Measurements from ENCODE around the gene G6PC1.
A peak's percentile ranks its signal among the peaks of the same experiment; 100 is the strongest.
"Not testable (repeated sequence)": the region's sequence is repeated elsewhere in the genome, so short reads cannot be mapped to it uniquely, and the experiment has no call there.

Gene G6PC1

GRCh38 chr17:42916388-42917235 lies 16.0 kb downstream of the G6PC1 start:
- not testable (repeated sequence) for H2BK5ac ChIP-seq (ENCODE audit: low read depth, low read length, poor library complexity); H2BK12ac ChIP-seq (ENCODE audit: low read length); H3K18ac ChIP-seq (ENCODE audit: low read length); H3K36me3 ChIP-seq (ENCODE audit: control insufficient read depth in 1 of 2, insufficient read depth in 2 of 2, low read length in 2 of 2); DNase-seq; H2AFZ ChIP-seq (ENCODE audit: insufficient read depth, low read length, poor library complexity); H3K27me3 ChIP-seq (ENCODE audit: insufficient read depth, low read length); H2BK120ac ChIP-seq (ENCODE audit: insufficient read depth, low read length, poor library complexity); H4K91ac ChIP-seq (ENCODE audit: low read depth, low read length); H2AK5ac ChIP-seq (ENCODE audit: low read length); H3K14ac ChIP-seq (ENCODE audit: low read length); H3K4me3 ChIP-seq (ENCODE audit: low read depth, low read length); H3K4ac ChIP-seq (ENCODE audit: low read depth, low read length); H3K4me1 ChIP-seq (ENCODE audit: control insufficient read depth in 1 of 2, insufficient read depth in 2 of 2, low read length in 2 of 2); H3K27ac ChIP-seq (ENCODE audit: low read depth, low read length); H3K9ac ChIP-seq (ENCODE audit: low read length); H4K8ac ChIP-seq (ENCODE audit: low read depth, low read length); H3K79me2 ChIP-seq (ENCODE audit: control insufficient read depth, insufficient read depth, low read length, poor library complexity); H3K9me3 ChIP-seq (ENCODE audit: insufficient read depth, low read depth, low read length); H3K4me2 ChIP-seq (ENCODE audit: low read length); H3K23ac ChIP-seq (ENCODE audit: low read length); H3K79me1 ChIP-seq (ENCODE audit: low read length); H4K12ac ChIP-seq (ENCODE audit: low read depth, low read length)
- WGBS (ENCODE audit: extremely low coverage, insufficient coverage, insufficient read length), result no CpG with 5 or more reads among the region's 4 CpGs

- H3K9ac ChIP-seq (ENCODE audit: low read length), result no peak overlapping the region
- H4K8ac ChIP-seq (ENCODE audit: low read depth, low read length), result no peak overlapping the region
- H3K36me3 ChIP-seq (ENCODE audit: control insufficient read depth in 1 of 2, insufficient read depth in 2 of 2, low read length in 2 of 2), result no peaks in the 10 kb centered on the region
- no peaks in the 10 kb centered on the region for H3K79me2 ChIP-seq (ENCODE audit: control insufficient read depth, insufficient read depth, low read length, poor library complexity)
- no peak overlapping the region for H3K27ac ChIP-seq (ENCODE audit: low read depth, low read length)
- no peak overlapping the region for H3K18ac ChIP-seq (ENCODE audit: low read length)
- H3K9me3 ChIP-seq (ENCODE audit: insufficient read depth, low read depth, low read length), result no peaks in the 10 kb centered on the region
- no CpG with 5 or more reads among the region's 8 CpGs for WGBS (ENCODE audit: extremely low coverage, insufficient coverage, insufficient read length)
- H3K27me3 ChIP-seq (ENCODE audit: insufficient read depth, low read length), result no peaks in the 10 kb centered on the region
- H3K4me2 ChIP-seq (ENCODE audit: low read length), result no peak overlapping the region
- no peak overlapping the region for H2AK5ac ChIP-seq (ENCODE audit: low read length)
- H3K23ac ChIP-seq (ENCODE audit: low read length), result no peak overlapping the region
- H3K14ac ChIP-seq (ENCODE audit: low read length), result no peak overlapping the region
- DNase-seq, result peak in 1 of 2 donors; percentile 24
- no peak overlapping the region for H4K12ac ChIP-seq (ENCODE audit: low read depth, low read length)
- H2AFZ ChIP-seq (ENCODE audit: insufficient read depth, low read length, poor library complexity), result no peak overlapping the region
- H3K79me1 ChIP-seq (ENCODE audit: low read length), result no peaks in the 10 kb centered on the region
- H4K91ac ChIP-seq (ENCODE audit: low read depth, low read length), result no peak overlapping the region
- no peak overlapping the region for H3K4me3 ChIP-seq (ENCODE audit: low read depth, low read length)
- no peaks in the 10 kb centered on the region for H3K4me1 ChIP-seq (ENCODE audit: control insufficient read depth in 1 of 2, insufficient read depth in 2 of 2, low read length in 2 of 2)
- H2BK12ac ChIP-seq (ENCODE audit: low read length), result no peak overlapping the region
- no peak overlapping the region for H2BK5ac ChIP-seq (ENCODE audit: low read depth, low read length, poor library complexity)
- no peak overlapping the region for H2BK120ac ChIP-seq (ENCODE audit: insufficient read depth, low read length, poor library complexity)
- no peak overlapping the region for H3K4ac ChIP-seq (ENCODE audit: low read depth, low read length)
Observed at GRCh38 chr17:42917236-42917603, 16.6 kb downstream of the G6PC1 start.

GRCh38 chr17:42918902-42919521 lies 18.4 kb downstream of the G6PC1 start:
- no peak overlapping the region for H3K27ac ChIP-seq (ENCODE audit: low read depth, low read length)
- no peak overlapping the region for H3K4ac ChIP-seq (ENCODE audit: low read depth, low read length)
- H2AFZ ChIP-seq (ENCODE audit: insufficient read depth, low read length, poor library complexity), result no peak overlapping the region
- WGBS (ENCODE audit: extremely low coverage, insufficient coverage, insufficient read length), result no CpG with 5 or more reads among the region's 3 CpGs
- no peak overlapping the region for H2AK5ac ChIP-seq (ENCODE audit: low read length)
- no peak overlapping the region for H2BK5ac ChIP-seq (ENCODE audit: low read depth, low read length, poor library complexity)
- DNase-seq, result no peak
- no peak overlapping the region for H3K23ac ChIP-seq (ENCODE audit: low read length)
- H2BK120ac ChIP-seq (ENCODE audit: insufficient read depth, low read length, poor library complexity), result no peak overlapping the region
- H3K4me2 ChIP-seq (ENCODE audit: low read length), result no peak overlapping the region
- no peaks in the 10 kb centered on the region for H3K9me3 ChIP-seq (ENCODE audit: insufficient read depth, low read depth, low read length)
- H3K4me3 ChIP-seq (ENCODE audit: low read depth, low read length), result no peak overlapping the region
- no peak overlapping the region for H2BK12ac ChIP-seq (ENCODE audit: low read length)
- no peaks in the 10 kb centered on the region for H3K4me1 ChIP-seq (ENCODE audit: control insufficient read depth in 1 of 2, insufficient read depth in 2 of 2, low read length in 2 of 2)
- no peak overlapping the region for H4K91ac ChIP-seq (ENCODE audit: low read depth, low read length)
- no peaks in the 10 kb centered on the region for H3K79me1 ChIP-seq (ENCODE audit: low read length)
- H3K18ac ChIP-seq (ENCODE audit: low read length), result no peak overlapping the region
- H3K14ac ChIP-seq (ENCODE audit: low read length), result no peak overlapping the region
- H3K9ac ChIP-seq (ENCODE audit: low read length), result no peak overlapping the region
- no peak overlapping the region for H4K12ac ChIP-seq (ENCODE audit: low read depth, low read length)
- no peaks in the 10 kb centered on the region for H3K79me2 ChIP-seq (ENCODE audit: control insufficient read depth, insufficient read depth, low read length, poor library complexity)
- no peak overlapping the region for H4K8ac ChIP-seq (ENCODE audit: low read depth, low read length)
- no peaks in the 10 kb centered on the region for H3K27me3 ChIP-seq (ENCODE audit: insufficient read depth, low read length)
- H3K36me3 ChIP-seq (ENCODE audit: control insufficient read depth in 1 of 2, insufficient read depth in 2 of 2, low read length in 2 of 2), result no peaks in the 10 kb centered on the region

GRCh38 chr17:42919522-42920077 lies 19.0 kb downstream of the G6PC1 start:
- H3K79me2 ChIP-seq (ENCODE audit: control insufficient read depth, insufficient read depth, low read length, poor library complexity); H3K9me3 ChIP-seq (ENCODE audit: insufficient read depth, low read depth, low read length); H3K4ac ChIP-seq (ENCODE audit: low read depth, low read length); H3K4me2 ChIP-seq (ENCODE audit: low read length); H3K27me3 ChIP-seq (ENCODE audit: insufficient read depth, low read length); H3K79me1 ChIP-seq (ENCODE audit: low read length); DNase-seq; H2BK12ac ChIP-seq (ENCODE audit: low read length); H2BK5ac ChIP-seq (ENCODE audit: low read depth, low read length, poor library complexity); H3K18ac ChIP-seq (ENCODE audit: low read length); H3K23ac ChIP-seq (ENCODE audit: low read length); H2AK5ac ChIP-seq (ENCODE audit: low read length); H4K91ac ChIP-seq (ENCODE audit: low read depth, low read length); H3K14ac ChIP-seq (ENCODE audit: low read length); H2BK120ac ChIP-seq (ENCODE audit: insufficient read depth, low read length, poor library complexity); H3K9ac ChIP-seq (ENCODE audit: low read length); H3K27ac ChIP-seq (ENCODE audit: low read depth, low read length); H3K4me1 ChIP-seq (ENCODE audit: control insufficient read depth in 1 of 2, insufficient read depth in 2 of 2, low read length in 2 of 2); H2AFZ ChIP-seq (ENCODE audit: insufficient read depth, low read length, poor library complexity); H4K8ac ChIP-seq (ENCODE audit: low read depth, low read length); H4K12ac ChIP-seq (ENCODE audit: low read depth, low read length); H3K4me3 ChIP-seq (ENCODE audit: low read depth, low read length); H3K36me3 ChIP-seq (ENCODE audit: control insufficient read depth in 1 of 2, insufficient read depth in 2 of 2, low read length in 2 of 2): not testable (repeated sequence)
- WGBS (ENCODE audit: extremely low coverage, insufficient coverage, insufficient read length), result no CpG with 5 or more reads among the region's 10 CpGs

Measured in trophoblast cell (in vitro differentiated cells and primary cell).